Measurements from ENCODE around the gene CCL26.

- TF ChIP-seq, protein P1, sequence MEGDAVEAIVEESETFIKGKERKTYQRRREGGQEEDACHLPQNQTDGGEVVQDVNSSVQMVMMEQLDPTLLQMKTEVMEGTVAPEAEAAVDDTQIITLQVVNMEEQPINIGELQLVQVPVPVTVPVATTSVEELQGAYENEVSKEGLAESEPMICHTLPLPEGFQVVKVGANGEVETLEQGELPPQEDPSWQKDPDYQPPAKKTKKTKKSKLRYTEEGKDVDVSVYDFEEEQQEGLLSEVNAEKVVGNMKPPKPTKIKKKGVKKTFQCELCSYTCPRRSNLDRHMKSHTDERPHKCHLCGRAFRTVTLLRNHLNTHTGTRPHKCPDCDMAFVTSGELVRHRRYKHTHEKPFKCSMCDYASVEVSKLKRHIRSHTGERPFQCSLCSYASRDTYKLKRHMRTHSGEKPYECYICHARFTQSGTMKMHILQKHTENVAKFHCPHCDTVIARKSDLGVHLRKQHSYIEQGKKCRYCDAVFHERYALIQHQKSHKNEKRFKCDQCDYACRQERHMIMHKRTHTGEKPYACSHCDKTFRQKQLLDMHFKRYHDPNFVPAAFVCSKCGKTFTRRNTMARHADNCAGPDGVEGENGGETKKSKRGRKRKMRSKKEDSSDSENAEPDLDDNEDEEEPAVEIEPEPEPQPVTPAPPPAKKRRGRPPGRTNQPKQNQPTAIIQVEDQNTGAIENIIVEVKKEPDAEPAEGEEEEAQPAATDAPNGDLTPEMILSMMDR (IDR thresholded peaks at IDR 0.05 in 2 of 3, conservative IDR thresholded peaks at IDR 0.05 in 1 of 3; ENCODE audit: control insufficient read depth in 2 of 3, extremely low read depth in 1 of 3, insufficient read depth in 1 of 3, low read depth in 3 of 3, low read length in 3 of 3): no peak
- TF ChIP-seq, protein P2, sequence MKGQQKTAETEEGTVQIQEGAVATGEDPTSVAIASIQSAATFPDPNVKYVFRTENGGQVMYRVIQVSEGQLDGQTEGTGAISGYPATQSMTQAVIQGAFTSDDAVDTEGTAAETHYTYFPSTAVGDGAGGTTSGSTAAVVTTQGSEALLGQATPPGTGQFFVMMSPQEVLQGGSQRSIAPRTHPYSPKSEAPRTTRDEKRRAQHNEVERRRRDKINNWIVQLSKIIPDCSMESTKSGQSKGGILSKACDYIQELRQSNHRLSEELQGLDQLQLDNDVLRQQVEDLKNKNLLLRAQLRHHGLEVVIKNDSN (IDR thresholded peaks at IDR 0.05; ENCODE audit: borderline replicate concordance, extremely low read length, insufficient read depth, low read depth, low read length): no peak
- TF ChIP-seq RCOR1 (conservative IDR thresholded peaks at IDR 0.05; ENCODE audit: low read depth, low read length) (no peak), EZH2 (IDR thresholded peaks at IDR 0.05; ENCODE audit: borderline replicate concordance, control insufficient read depth, low read depth, low read length) (no peak)
Observed at GRCh38 chr7:75809396-75809795, 37.4 kb upstream of the CCL26 start.

Data from GM12878 (cell line).